Upper lobe of right lung (tissue), 1 donor: Measurements from ENCODE around the gene PRR23C. TPM values are rescaled to one million over a fixed set of nuclear protein-coding genes. Genes with fewer than 3 reads are reported as not detected.

ENCODE experiments used
- ATAC-seq: fragments of 200-7000 bp; cut with Tn5 transposase; one replicate; pipeline ENCODE4 v1.9.1; 2020; ENCODE audit warnings: mild to moderate bottlenecking, moderate library complexity
- DNase-seq: peaks from one replicate; pipeline ENCODE4 v3.0.0-alpha.2; 2020
- H3K27ac ChIP-seq: fragments of 200-600 bp; one replicate; pipeline ENCODE4 v1.8.0; 2022
- H3K27me3 ChIP-seq: fragments of 200-600 bp; one replicate; pipeline ENCODE4 v1.8.0; 2022; ENCODE audit warnings: mild to moderate bottlenecking
- H3K36me3 ChIP-seq: fragments of 200-600 bp; one replicate; pipeline ENCODE4 v1.8.0; 2022
- H3K4me1 ChIP-seq: fragments of 200-600 bp; one replicate; pipeline ENCODE4 v1.8.0; 2022
- H3K4me3 ChIP-seq: fragments of 200-600 bp; one replicate; pipeline ENCODE4 v1.8.0; 2022; ENCODE audit warnings: mild to moderate bottlenecking
- H3K9me3 ChIP-seq: fragments of 200-600 bp; one replicate; pipeline ENCODE4 v1.8.0; 2022
- CTCF ChIP-seq: fragments of 200-600 bp; IDR thresholded peaks from one replicate; pipeline ENCODE4 v1.8.0; 2022; ENCODE audit warnings: antibody characterized with exemption
- intact Hi-C: fragments of 100-400 bp; cut with DNase I; formaldehyde crosslinking; loops from one replicate; pipeline ENCODE4 v1.11.0; 2022
- total RNA-seq: library from RNA; stranded (reverse); fragmentation: NEBNext Ultra II Directional; extraction: Animal tissue kit (Norgen Biotek cat#: 25700); gene quantifications from one replicate; pipeline ENCODE4 v1.2.1, GENCODE V29; 2021
- donor health status: DM: no; HTN: yes; CAD: no; lungs with severe emphysema.

The PRR23C gene
- total RNA-seq, 1 donor from 2014 or later, result not detected

- Histone ChIP-seq H3K36me3 (no peaks in the 10 kb centered on the region), H3K9me3 (no peaks in the 10 kb centered on the region), H3K27me3 (no peaks in the 10 kb centered on the region), H3K4me3 (no peak within 1 kb of the TSS), H3K4me1 (no peaks in the 10 kb centered on the region), H3K27ac (no peak within 1 kb of the TSS)
- TF ChIP-seq CTCF, result no peak
- intact Hi-C loops, result no loop called here
- DNase-seq (no peak), ATAC-seq (peak; percentile 32)
Observed at GRCh38 chr3:139006051-139006716, 38.5 kb downstream of the PRR23C start, which contains the start of gene PRR23A. Gene PRR23A (minus strand): TSS chr3:139006268. CDS start chr3:139006268, 0 bp downstream.

- TF ChIP-seq CTCF, result no peak
- no peaks in the 10 kb centered on the region for H3K9me3 ChIP-seq
- DNase-seq, result no peak
- H3K27ac ChIP-seq, result no peak overlapping the region
- intact Hi-C loops, result no loop called here
- no peaks in the 10 kb centered on the region for H3K27me3 ChIP-seq
- H3K36me3 ChIP-seq, result no peaks in the 10 kb centered on the region
- H3K4me3 ChIP-seq, result no peak overlapping the region
- H3K4me1 ChIP-seq, result no peaks in the 10 kb centered on the region
- ATAC-seq, result peak; percentile 12
Observed at GRCh38 chr3:139005356-139005993, 39.2 kb downstream of the PRR23C start.

GRCh38 chr3:138995706-138996105 lies 49.0 kb downstream of the PRR23C start:
- Histone ChIP-seq H3K4me1 (no peaks in the 10 kb centered on the region), H3K27me3 (no peaks in the 10 kb centered on the region), H3K9me3 (no peaks in the 10 kb centered on the region), H3K27ac (no peak overlapping the region), H3K36me3 (no peaks in the 10 kb centered on the region), H3K4me3 (no peak overlapping the region)
- intact Hi-C loops, result no loop called here
- DNase-seq, result no peak
- TF ChIP-seq CTCF, result no peak
- no peak for ATAC-seq

Other genes with a start within 250 kb of the PRR23C start
- 37.4 TPM for gene PIK3CB, start 210.0 kb downstream of the PRR23C start, total RNA-seq
- not detected for gene FOXL2, start 97.8 kb downstream of the PRR23C start, total RNA-seq
- gene FOXL2NB, start 97.7 kb downstream of the PRR23C start, total RNA-seq, result not detected
- gene PRR23A, start 38.6 kb downstream of the PRR23C start, total RNA-seq, result not detected
- gene PRR23B, start 24.0 kb downstream of the PRR23C start, total RNA-seq, result not detected